RCC 7860 (cell line): ENCODE results near the gene GALNT18.

Source experiments
- DNase-seq: peaks from one replicate; pipeline ENCODE4 v3.0.0-alpha.2; 2015; ENCODE audit warnings: low spot score
- FAIRE-seq: peaks from 2 replicates; lab custom pipeline; 2012; peaks lifted over from hg19 to GRCh38; lab: Jason Lieb, UNC

The GALNT18 gene

DNA sequence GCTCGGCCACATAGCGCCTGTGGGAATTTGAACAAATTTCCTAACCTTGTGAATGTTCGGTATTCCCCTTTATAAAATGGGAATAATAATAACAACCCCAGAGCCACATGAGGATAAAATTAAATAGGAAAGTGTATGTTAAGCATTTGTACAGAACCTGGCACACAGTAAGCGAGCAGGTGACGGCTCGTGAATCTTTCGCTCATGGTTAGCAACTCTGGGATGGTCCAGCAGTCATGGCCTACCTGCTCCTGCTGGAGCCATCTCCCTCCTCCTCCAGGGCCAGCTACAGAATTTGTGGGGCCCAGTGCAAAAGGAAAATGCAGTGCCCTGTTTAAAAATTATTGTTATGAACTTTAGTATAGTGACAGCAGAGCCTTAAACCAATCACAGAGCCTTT is 180.3 kb downstream of the GALNT18 start:
- FAIRE-seq (no peak), DNase-seq (no peak)

DNA sequence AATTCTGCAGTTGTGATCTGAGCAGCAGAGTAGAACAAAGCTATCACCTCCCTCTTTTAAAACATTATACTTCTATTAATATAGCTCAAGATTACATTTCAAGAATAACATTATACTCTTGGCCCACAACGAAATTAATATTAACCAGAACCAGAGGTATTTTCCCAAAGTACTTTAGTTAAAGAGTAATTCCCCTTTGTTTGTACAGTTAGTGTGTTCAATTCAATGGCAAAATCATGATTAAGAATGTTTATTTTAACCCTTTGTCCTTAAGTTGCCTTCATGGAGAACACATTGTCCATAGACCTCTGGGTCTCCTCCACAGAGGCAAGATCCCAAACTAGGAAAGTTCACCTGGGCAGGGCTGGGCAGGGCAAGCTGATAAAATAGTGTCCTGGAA is 180.7 kb downstream of the GALNT18 start:
- FAIRE-seq: no peak
- DNase-seq: no peak

DNA sequence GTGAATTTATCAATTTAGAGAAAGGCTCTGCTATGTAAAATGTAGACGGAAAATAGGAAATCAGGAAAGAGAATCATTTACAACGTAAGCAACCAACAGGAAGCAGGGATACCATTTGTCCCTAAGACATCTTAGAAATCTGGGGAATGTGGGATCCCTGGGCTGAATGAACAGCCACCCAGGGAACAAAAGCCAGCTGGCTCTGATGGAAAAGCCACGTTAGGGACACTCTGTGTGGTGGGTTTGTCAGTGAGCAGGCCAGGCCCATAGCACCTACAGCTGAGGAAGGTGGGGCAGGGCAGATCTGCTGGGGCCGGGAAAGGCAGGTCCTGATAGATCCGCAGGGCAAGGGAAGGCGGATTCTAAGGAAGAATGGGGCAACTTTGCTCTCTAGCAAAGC is 181.7 kb downstream of the GALNT18 start:
- FAIRE-seq: no peak
- DNase-seq: no peak

DNA sequence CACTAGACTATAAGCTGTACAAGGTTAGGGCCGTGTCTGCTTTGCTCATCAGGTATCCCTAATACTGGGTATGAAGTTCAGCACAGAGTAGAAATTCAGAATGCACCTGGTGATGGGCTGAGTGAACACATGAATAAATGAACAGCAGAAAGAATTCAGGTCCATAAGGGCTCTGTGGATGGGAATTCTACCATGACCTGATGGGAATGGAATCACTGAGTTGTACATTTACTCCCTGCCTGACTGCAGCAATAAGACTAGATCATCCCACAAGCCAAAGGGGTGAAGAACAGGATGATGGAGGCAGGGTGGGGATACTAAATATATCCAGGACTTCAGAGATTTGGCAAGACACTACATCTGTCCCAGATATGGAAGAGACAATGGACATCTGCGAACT is 182.2 kb downstream of the GALNT18 start:
- FAIRE-seq: no peak
- DNase-seq: no peak

DNA sequence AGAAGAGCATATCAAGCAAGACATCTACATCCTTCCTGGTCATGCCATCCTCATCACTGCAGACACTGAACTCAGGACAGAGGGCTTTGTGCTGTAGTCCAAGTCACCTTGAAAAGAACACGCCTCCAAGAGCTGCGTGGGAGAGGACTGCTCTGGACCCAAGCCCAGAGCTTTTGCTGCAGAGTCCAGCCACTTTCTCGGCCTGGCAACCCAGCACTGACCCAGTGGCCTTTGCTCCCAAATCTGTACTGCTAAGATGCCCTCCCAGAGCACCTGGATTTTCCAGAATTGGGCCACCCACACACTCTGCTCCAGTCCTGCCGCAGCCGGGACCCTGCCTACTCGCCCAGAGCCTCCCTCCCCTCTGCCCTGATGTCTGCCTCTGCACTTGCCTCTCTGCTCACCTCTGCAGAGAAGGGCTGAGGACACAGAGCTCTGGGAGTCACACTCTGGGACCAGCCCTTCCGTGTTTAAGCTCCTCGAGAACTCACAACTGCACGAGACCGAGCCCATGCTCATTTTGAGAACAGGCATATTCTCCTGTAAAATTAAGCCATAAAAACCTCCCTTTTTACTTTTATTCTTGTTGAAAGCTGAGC is 185.0 kb downstream of the GALNT18 start:
- FAIRE-seq: no peak

DNA sequence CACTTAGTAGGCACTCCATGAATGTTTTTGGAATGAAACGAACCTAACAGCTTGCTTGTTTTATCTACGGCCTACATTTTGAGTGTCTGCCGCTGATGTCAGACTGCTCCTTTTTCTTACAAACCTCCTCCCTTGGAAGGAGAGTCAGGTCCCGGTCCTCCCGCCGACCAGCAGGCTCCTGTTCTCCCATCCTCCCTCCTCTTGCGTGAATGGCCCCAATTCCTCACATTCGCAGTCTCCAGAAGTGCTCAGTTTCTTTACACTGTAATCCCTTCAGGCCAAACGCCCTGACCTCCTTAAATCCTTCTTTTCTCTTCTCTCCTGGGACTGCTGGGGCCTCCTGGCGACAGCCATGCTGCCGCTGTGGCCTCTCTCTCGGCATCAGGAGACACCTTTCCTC is 186.2 kb downstream of the GALNT18 start:
- FAIRE-seq: no peak
- no peak for DNase-seq

More for the DNA sequence above, 185.0 kb downstream of the GALNT18 start:
- no peak for DNase-seq

DNA sequence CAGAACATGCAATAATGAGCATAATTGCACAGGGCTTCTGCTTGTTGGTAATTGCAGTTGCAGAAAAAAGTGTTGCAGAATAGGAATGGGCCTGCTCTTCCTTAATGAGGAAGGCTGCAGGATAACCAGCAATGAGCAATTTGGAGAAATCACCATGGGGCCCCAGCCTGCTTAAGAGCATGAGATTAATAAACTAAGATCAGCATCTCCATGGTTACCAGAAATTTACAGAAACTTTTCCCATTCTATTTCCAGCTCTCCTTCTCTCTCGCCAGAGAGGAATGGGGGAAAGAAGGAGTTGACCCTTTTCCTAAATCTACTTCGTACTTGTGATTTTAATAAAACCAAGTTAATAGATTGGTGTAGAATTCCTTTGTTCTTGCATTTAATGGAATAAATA is 187.8 kb downstream of the GALNT18 start:
- no peak for FAIRE-seq
- no peak for DNase-seq

DNA sequence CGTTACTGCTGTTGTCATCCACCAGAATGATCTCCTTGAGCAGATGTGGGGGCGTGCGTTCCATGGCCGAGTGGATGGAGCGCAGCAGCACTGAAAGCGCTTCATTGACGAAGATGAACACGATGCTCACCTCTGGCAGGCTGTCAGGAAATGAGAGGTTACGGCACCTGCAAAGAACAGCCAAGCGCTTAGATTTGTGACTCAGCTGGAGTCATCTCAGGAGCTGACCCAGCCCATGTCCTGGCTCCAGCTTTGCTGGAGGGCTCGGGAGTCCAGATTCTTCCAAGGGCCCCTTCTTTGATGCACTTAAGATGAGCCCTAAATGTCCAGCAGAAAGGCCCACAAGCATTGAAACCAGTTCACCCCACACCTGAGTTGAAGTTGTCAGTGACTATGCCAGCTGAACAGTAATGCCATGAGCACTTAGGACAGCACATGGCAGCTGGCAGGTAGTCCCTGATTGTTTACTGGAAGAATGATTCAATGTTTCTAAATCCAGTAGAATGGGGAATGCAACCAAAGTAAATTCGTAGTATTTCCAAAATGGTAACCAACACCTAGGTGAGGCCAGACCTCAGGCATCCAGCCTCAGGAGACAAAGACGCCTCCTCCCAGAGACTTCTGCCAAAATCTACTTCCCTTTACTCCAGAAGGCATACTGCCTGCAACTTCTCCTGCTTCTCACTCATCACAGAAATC is 189.0 kb downstream of the GALNT18 start:
- no peak for FAIRE-seq
- no peak for DNase-seq

DNA sequence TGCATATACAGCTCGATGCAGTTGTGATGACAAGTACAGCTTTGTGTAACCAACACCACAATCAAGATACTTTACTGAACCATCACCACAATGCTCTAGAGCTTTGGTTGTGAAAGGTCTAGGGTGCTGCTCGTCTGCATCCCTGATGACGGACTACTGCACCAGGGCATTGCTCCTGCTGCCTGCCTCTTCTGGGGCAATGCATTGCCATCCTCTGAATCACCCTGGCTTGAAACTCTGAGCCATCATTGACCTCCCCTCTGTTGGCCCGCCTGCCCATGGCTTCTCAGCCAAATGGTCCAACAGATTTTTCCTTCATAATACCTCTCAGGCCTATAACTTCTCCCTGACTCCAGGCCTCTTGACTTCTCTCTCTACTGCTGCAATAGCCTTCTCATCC is 191.4 kb downstream of the GALNT18 start:
- DNase-seq (no peak), FAIRE-seq (no peak)

DNA sequence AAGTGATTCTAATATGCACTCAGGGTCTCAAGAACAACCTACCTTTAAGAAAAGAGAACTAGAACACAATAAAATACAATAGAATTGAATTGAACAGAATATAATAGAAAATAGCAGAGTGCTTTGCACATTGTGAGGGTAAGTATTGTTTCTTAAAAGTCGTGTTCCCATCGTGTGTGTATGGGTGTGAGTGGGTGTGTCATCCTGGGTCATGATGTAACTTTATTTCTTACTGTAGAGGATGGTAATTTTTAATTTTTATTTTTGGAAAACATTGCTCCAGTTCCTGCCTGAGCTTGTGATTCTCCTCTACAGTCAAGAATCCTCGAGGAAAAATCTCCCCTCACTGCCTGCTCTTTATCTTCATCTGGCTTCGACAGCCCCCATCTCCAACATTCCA is 193.1 kb downstream of the GALNT18 start:
- no peak for FAIRE-seq
- no peak for DNase-seq

DNA sequence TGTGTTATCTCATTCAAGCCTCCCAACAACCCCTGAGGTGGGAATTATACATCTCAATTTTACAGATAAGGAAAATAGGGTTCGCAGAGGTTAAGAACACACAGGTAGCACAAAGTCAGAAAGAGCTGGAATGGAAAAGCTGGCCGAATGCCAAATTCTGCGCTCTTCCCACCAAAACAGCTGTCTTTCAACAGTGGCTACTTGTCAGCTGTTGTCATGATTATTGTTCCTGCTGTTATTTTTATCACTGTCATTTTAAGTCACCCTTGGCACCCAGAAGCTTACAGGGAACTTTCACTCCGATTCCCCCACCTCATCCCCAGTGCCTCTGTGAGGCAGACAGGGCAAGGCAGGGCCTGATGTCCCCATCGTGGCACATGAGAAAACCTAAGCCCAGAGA is 194.3 kb downstream of the GALNT18 start:
- FAIRE-seq (no peak), DNase-seq (no peak)

DNA sequence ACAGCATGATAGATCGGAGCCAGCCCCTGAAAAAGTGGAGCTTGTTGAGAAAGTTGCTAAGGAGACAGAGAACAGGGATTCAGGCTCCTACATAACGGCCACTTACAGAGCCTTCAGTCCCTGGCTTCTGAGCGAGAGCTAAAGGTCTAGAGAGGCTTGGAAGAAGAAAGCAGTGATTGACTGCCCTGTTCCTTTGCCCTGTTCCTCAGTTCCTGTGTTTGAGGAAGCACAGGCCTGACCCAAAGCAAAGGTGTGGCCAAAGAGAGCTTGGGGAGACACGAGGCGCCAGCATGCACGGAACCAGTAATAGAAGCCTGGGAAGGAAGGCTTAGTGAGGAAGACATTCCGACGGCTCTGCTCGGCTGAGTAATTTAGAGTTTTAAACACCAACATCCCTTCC is 194.7 kb downstream of the GALNT18 start:
- DNase-seq (no peak), FAIRE-seq (no peak)

DNA sequence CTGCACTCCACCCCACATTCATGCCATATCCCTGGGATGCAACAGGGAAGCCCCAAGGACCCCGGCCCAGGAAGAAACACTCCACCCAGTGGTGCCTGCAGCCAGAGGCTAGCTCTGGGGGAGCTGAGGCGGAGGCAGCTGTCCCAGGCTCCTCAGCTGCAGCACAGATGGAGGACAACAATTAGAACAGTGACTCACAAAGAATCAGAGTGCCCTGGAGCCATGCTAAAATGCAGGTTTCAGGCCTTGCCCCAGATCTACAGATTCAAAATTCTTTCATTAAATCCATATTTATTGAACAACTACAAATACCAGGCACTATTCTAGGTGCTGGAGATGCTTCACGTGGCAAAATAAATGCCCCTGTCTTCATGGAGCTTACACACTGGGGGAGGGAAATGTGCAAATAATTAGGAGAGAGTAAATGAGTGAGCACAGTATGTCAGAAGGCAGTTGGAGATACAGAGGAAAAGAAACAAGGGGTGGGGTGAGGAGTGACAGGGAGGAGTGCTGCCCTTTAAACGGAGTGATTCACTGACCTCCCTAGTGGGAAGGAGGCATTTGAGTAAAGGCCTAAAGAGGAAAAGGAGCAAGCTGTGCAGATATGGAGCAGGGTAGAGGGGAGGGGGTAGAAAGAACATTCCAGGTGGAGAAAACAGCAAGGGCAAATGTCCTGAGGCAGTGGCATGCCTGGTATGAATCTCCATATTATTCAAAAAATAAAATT is 195.4 kb downstream of the GALNT18 start:
- no peak for DNase-seq
- no peak for FAIRE-seq

DNA sequence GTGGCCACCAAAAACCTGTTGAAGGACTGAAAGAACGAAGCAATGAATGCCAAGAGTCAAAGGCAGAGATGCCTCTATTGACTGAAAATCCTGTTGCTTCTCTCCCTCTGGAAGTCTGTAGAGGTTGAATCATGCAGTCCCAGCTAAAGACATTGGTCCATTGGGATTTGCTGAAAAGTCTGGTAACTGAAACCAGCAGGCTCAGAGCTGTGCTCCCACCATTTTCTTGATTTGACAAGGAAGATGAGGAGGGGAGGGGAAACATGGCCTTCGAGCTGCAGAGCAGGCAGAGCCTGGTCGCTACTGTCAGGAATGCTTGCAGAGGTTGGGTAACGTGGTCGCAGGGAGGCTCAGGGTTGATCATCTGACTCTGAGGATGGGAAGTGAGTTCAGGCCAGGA is 196.0 kb downstream of the GALNT18 start:
- DNase-seq: no peak
- no peak for FAIRE-seq

DNA sequence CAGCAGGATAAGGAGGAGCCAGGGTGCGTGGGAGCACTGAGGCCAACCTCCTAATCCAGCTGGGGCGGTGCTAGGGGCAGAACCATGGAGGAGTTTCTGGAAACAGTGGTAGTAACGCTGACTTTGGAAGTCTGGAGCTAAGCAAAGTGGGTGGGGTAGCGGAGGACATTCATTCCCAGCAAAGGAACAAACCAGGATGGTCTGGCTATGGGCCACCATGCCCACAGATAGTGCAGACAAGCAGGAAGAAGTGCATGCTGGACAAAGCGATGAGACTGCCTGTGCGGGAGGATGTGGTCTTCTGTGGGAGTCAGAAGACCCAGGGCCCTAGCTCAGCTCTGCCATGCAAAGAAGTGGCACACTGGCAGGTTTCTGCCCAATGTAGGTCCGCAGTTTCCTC is 197.1 kb downstream of the GALNT18 start:
- DNase-seq (no peak), FAIRE-seq (no peak)

DNA sequence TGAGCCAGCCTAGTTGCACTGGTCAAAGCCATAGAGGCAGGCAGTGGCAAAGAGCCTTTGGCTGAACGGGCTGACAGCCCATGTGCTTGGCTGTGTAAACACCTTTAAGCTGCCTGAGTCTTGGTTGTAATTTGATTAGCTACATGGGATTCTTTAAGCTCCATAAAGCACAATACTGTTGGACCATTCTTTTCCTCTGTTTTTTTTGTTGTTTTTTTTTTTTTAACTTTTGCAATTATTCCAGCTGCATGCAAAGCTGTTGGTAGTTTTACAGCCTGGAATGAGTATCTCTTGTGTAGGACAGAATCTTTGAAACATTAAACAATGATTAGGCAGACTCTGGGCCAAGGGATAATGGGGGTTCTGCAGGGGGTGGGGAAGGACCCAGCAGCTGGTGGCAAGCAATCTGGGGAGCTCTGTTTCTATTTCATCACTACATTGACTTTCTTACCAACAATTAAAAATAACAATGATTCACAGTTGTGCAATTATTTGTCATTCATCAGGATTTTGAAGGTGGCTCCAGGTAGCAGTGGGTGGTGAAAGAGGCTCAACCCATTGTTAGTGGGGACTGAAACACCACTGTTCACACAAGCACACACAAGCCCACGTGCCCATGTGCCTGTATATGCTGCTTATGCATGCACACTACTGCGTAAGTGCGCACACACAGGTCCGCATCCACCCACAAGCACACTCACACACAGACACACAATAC is 199.2 kb downstream of the GALNT18 start:
- FAIRE-seq (no peak), DNase-seq (no peak)

DNA sequence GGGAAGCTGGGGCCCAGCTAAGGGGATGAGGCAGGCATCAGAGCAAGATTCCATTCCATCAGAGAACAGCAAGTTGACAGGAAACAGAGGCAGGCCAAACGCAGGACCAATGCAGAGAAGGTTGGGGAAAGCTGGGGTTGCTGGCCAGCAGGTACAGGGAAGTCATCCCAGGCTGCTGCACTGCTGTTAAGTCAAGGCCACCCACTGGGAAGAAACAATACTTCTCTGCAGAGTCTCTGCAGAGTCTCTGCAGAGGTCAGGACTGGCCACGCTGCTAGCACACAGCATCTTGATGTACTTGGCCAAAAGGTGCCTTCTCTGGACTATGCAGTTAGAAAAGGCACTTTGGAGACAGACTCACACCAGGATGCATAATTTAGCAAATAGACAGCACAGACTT is 200.3 kb downstream of the GALNT18 start:
- FAIRE-seq (no peak), DNase-seq (no peak)

DNA sequence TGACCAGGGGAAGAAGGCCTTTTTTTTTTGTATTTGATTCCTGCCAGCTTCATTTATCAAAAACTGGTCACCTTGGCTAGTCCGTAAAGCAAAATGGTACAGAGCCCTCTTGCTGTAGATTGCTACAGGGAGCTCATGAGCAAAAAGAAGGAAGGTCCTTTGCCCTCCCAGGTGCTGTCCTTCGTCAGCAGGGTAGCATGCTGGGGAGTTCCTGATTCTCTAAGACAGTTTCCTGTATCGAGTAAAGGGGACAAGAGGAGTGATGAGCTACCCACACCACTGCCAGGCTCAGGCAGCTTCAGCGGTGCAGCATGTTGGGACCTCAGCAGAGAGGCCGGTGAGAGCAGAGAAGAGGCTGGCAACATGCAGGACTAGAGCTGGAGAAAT is 200.9 kb downstream of the GALNT18 start:
- DNase-seq (no peak), FAIRE-seq (no peak)

DNA sequence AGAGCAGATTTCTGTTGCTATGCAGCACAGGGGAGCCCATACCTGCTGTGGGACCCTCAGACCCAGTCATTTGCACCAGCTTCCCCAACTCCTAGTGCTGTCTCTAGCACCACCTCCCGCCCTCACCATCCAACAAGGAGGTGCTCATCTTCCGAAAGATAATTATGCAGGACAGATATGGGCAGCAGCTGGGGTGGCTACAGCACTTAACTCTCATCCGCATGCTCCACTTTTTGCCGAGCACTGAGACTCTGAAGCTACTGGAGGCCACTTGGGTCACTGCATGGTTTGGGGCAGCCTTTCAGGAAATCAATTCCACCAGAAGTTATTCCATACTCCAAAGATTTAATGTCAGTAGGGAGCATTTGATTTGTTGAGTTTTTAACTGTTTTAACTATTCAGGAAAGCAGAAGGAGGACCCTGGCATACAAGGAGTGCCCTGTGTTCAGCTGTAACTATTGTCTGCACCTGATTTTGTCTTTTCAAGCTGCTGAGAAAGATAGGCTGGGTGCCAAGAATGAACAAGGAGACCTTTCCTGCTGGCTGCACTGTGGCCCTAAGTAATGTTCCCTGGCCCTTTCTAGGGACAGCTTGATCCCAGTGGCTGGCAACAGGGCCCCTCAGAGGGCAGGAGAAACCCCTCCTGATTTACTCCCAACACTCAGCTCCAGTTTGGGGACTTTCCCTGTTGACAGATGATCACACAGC is 201.5 kb downstream of the GALNT18 start:
- FAIRE-seq (no peak), DNase-seq (no peak)

DNA sequence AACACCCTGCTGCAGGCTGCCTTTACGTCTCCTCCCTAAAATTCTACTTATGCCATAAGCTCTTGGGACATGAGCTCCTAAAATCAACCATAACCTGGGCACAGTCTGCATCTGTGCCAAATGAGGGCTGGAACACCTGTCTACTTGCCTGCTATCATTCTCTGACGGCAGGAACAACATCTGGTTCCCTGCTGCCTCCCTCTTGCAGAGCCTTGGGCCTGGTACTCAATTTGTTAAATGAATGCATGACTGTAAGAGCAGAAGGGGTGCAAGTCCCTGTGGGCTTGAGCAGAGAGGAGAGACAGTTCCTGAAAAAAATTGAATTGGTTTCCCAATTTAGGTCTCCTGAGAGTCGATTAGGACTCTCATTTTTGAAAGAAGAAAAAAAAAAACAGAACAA is 202.1 kb downstream of the GALNT18 start:
- FAIRE-seq: no peak
- no peak for DNase-seq

DNA sequence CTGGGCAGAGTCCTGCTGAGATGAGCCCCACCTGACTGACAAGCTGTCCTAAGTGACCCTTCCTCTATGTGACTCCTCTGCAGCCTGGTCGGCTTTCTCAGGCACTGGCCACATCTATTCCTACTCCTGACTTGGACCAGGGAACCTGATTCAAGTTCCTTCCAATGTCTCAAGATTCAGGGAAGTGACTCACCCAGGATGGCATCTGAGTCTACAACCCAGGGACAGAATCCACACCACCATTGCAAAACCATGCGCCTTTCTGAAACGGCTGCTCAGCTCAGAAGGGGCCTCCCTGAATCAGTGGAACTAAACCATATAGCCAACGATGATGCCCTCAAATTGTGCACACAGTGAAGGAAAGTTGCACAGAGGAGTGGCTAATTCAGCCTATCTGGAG is 204.9 kb downstream of the GALNT18 start:
- peak; percentile 56 for FAIRE-seq

More for the DNA sequence above, 204.9 kb downstream of the GALNT18 start:
- DNase-seq: peak; percentile 69
